ENCODE measurements around the gene TBKBP1.
A peak's percentile ranks its signal among the peaks of the same experiment; 100 is the strongest.

The TBKBP1 gene

DNA sequence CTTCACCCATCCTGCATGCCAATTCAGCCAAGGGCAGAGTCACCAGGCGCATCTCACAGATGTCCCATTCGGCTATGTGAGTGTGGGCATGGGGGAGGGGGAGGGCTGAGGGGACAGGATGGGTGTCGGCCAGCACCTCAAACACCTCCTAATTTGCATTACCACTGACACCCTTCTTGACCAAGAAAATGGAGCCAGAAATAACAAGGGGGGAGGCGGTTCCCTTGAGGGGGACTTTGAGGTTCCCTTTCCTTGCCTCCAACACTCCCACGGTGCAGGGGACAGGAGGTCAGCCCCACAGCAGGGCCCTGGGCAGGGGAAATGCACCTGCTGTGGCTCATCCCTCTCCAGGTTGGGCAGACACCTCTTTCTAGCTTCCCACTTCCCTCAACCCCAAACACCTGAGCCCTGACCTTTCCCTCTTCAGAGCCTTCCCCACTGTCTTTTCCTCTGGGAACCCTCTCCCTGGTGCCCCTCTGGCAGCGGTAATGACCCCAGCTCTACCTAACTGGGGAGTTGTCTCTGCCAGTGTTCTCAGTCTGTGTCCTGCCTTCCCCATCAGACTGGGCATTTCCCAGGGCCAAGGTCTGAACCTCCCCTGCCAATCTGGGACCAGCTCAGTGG lies 20.9 kb downstream of the TBKBP1 start:
- DNase-seq (ENCODE audit: low read depth): no peak

DNA sequence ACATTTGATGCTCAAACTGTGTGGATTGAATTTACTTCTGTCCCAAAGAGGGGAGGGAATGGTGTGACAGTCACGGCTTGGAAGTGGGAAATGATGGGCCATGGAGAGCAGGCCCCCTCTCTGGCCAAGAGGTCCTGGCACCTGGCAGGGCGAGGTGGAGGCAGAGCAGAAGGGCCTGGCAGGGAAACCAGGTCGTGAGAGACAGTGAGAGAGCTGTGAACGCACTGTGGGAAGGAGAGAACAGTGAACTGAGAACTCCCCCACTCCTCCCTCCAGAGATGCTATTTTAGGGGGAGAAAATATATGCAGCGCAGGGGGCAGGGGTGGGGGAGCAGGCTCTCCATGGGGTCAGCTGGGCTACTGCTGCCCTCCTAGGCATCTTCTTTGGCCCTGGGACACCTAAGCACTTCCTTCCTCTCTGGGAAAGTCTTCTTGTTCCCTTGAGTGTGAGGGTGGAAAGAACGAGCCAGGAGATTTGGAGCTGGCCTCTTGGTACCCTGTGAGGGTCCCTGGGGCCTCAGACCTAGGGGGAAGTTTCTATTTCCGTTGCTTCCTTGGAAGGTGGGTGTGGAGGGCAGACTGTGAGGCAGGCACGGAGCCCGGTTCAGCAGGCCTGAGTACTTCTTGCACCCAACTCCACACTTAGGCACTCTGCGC lies 21.8 kb downstream of the TBKBP1 start:
- DNase-seq (ENCODE audit: low read depth): no peak

DNA sequence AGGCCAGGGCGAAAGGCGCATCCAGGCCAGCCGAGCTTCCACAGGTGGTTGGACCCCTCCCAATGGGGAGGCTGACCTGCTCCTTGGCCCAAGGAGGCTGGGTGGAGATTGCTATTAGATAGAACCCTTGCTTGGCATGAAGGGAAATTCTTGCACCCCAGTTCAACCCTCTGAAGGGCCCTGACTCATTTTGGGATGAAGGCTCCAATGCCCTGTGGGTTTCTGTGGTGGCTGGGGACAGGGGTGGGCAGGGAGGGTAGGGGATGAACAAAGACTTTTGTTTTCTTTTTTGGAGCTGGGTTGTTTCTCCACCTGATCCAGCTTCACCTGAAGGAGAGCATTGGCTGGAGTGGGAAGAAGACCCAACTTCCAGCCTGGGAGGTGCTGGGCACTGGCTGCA lies 22.4 kb downstream of the TBKBP1 start:
- no peak for DNase-seq (ENCODE audit: low read depth)

DNA sequence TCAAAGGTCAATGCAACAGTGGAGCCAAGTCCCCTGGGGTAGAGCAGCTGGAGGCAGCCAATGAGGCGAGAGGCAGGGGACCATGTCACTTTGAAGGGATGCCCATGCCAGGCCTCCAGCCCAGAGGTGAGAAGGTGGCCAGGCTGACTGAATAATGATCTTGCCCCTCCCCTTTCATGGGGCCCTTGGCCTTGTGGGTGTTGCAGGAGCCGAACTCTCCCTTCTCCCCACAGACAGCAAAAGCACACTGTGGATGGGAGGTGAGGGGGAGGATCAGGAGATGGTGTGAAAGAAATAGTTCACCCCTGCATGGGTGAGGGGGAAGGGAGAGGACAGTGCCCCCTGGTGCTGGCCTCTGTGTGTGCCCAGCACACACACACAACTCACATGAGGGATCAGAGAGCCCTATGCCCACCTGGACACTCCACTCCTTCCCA lies 23.3 kb downstream of the TBKBP1 start:
- DNase-seq (ENCODE audit: low read depth): no peak

DNA sequence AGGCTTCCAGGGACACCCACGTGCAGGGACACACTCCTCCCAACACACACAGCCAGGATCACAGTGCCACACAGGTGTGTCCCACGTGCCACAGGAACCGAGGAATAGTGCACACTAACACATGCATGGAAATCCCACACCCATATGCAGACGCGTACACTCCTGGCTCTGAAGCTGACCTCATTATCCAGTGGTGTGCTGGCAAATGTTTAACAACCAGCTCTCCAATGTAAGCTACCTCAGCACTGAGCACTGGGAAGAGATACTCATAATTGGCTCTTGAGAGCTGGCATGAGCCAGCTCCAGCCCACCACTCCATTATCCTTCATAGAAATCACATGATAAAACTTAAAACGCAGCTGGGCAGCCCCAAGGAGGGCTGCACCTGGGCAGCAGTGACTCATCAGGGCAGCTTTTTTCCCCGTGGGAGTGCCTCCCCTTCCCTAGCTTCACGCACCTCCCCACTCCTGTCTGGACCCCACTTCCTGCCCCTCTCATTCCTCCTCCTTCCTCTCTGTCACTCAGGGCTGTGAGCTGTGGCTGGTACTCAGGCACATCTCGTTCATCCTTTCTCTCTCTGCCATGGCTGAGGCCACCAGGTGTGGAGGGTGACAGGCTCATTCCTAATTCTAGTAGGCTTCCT lies 24.1 kb downstream of the TBKBP1 start:
- no peak for DNase-seq (ENCODE audit: low read depth)

DNA sequence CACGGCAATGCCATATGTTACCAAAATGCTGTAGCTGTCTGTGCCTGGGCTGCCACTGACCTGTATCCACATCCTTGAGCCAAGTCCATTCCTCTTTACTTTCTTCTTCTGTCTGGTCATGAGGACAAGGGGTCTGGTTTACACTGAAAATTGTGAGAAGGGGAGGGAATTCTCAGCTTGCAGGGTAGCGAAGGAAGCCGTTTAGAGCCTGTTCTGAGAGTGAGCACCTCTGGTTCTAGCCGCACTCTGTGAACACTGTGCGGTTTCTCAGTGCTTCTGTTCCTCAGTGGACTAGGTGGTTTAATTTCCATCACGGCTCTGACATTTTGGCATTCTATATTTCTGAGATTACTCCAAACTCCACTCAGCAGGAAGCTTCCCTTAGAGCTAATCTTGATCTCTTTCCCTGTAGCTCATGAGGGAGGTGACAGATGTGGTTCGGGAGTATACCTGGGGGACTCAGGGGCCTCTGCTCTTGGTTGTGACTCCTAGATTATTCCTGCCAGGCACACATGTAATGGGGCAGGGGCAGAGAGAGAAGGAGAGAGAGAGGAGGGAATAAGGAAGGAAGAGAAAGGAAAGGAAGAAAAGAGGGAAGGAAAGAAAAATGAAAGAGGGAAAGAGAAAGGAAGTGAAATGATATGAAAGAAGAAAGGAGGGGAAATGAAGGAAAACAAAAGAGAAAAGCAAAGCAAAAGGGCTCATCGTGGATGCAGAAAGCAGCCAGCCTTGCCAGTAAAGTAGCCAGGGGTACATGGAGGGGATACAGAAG lies 24.9 kb downstream of the TBKBP1 start:
- DNase-seq (ENCODE audit: low read depth): no peak

DNA sequence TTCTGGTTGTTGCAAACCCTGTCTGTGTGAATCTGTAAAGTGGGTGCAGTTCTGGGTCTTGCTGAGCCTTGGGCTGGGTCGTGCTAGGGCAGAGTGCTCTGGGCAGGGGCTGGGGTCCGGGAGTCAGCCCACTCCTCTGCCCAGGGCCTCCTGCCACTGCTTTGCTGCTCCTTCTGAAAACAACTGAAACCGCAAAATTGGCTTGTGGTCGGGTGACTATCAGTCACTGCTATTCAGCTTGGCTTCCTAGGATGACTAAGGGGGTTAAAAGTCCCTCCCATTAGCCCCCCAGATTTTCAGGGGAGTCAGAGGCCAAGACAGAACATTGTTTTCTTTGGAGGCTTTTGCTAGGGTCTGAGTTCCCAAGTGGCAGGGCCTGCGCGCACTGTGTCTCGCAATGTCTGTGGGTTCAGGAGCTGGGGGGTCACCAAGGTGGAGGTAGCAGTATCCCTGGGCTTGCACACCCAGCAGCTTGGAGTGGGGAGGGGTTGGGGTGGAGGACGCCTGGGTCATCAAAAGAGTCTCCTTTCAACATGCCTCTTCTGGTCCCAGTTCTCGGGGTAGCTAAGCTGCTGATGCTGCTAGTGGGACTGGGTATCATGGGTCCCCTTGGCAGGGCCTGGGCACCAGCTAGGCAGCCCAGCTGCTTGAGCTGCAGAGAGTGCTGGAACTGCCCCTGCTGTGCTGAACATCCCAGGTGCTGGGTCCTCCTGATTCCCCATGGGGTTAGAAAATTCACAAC lies 25.6 kb downstream of the TBKBP1 start:
- peak; percentile 71 for DNase-seq (ENCODE audit: low read depth)

DNA sequence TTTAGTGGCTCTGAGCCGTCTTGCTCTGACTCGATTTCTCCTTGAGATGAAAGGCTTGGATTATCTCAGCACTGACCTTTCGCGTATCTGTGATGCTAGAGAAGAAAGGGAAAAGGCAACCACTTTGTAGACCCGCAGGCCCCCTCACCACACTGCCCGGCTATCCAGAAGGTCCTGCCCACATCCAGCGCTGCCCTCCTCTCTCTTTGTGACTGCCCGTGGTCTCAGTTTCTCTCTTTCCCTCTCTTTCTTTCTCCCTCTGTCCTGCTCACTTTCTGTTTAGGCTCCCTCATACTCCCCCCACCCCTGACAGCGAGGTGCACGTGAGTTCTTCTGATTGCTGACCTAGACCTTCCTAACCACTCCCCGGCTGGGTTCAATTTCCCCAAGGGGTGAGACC lies 26.2 kb downstream of the TBKBP1 start:
- no peak for DNase-seq (ENCODE audit: low read depth)

DNA sequence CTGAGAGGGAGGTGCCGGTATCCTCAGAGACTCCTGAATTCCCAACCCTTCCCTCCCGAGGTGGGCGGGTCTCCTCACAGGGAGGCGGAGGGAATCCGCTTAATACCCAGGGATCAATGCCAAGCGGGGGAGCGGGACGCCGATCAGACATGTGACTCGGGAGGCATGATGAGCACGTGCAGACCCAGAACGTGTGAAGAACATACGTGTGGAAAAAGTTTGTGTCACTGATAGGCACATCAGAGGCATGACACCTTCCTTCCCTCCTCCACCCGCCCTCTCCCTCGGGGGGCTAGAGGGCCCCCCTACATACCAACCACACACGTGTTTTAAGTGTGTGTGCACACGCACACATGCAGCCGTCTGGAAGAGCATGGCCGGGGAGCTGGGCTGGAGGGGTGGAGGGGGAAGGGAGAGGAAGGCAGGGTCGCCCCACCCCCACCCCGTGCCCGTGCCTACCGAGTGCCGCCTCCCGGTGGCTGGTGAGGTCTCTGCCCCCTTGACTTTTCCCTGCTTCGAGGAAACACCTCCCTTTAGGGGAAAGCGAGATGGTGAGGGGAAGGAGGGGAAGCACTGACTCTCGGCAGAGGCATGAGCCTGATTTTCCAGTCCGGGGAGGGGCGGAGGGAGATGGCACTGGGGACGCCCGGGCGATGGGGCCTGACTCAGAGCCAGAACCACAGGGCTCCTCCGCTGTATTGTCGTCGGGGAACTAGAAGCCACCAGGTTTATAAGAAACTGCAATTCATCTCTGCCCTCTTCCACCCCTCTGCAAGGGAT lies 27.0 kb downstream of the TBKBP1 start:
- DNase-seq (ENCODE audit: low read depth): peak; percentile 97

DNA sequence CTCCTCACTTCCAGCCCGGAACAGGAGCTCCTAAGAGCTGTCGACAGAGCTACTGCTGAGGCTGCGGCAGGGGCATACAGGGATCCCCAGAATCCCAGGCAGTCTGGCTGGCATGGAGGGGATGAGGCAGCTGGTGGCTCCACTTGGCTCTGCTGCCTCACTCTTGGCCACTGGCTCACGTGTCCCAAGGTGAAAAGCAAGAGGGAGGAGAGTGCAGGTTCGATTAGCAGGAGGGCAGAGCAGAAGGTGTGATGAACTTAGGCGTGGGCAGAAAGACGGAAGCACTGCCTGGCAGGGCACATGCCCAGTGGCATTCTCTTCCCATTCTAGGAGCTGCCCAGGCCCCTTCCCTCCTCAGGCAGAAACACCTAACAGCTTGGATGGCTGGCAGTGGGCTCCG lies 27.8 kb downstream of the TBKBP1 start:
- DNase-seq (ENCODE audit: low read depth): no peak

DNA sequence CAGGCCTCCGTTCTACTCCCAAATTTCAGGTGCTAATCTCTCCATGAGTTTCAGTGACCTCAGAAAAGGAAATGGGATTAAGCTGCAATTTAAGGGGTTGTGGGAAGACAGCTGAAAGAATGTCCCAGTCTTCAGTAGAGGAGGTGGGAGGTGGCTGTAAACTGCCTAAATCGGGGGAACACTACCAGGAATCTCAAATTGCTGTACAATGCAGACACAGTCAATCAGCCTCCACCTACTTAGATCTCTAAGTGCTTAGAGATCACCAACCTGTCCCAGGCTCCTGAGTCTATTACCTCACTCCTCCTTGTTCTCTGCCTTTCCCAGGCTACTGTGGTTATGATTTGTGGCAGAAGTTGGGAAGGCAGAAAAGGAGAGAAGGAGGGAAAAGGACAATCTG lies 30.7 kb downstream of the TBKBP1 start:
- DNase-seq (ENCODE audit: low read depth): no peak

DNA sequence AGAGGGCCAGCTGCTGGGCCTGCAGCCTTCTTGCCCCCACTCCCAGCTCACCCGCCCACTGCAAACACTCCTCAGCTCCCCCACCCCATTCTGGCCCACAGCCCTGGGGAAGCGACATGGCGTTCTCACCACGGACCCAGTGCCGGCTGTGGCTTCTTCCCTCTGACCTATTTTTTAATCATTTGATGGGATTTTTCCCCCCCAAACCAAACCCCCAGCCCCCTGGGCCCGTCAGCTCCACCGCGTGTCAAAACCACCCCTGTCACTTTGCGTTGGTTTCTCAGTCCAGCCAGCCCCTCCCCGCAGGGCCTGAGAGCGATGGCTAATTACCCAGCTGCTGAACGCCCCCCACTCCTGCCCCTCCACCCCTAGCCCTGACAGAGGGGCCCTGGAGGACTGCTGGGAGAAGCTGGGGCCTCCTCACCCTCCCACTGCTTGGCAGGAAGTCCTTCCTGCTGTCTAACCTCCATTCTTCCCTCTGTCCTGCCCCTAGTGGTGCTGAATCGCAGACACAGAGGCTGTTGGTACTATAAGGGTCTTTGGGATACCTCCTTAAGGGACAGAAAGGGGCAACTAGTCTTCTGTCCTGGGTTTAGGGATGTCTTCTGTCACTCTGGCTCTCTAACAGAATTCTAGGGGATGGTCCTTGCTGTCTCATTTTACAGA lies 31.6 kb downstream of the TBKBP1 start:
- DNase-seq (ENCODE audit: low read depth): no peak

DNA sequence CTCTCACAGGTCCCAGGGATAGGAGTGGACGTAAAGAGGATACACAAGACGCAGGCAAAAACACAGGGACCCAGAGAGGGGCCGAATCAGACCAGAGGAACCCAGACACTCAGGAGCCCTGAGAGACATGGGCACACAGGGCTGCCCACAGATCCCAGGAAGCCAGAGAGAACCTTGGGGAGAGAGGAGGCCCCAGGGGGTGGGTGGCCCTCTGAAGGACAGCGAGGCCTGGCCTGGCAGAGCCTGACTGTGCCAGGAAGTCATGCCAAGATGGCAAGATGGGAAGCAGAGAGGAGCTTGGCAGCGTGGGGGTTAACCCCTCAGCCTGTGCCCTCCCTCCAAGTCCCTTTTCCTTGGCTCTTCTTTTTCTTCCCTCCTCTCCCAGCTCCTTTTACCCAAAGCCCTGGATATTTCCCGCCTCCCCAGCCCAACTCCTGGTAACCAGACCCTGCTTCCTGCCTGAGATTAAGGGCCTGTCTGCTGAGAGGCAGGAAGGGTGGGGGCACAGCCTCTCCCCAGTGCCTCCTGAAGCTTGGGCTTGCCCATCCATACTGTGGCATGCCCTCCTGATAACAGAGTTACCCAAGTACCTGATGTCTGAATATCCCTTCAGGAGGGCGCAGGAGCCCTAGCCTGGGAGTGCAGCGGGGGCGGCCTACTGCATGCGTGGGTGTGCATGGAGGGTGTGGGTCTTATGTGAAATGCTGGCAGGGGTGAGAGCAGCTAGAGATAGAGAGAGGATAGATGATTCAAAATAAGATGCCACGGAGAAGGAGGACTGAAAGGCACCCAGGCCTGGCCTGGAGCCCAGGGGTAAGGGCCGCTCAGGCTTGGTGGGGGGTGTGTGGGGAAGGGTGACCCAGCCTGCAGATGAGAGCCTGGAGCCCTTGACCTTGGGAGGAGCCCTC lies 33.1 kb downstream of the TBKBP1 start:
- DNase-seq (ENCODE audit: low read depth): no peak

DNA sequence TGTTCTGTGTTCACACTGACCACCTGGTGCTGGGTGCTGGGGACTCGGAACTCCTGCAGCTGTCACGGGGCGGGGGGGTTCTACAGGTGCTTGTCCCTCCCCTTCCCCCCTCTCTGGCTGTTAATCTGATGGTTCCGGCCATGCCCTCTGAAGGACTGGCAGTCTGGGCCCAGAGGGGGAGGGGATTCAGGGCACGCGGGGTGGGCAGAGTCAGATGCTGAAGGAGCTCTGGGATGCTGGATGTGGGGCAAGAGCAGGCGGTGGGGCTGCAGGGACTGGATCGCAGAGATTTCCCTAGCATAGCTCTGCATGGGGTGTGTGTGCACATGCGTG lies 33.7 kb downstream of the TBKBP1 start:
- DNase-seq (ENCODE audit: low read depth): no peak

DNA sequence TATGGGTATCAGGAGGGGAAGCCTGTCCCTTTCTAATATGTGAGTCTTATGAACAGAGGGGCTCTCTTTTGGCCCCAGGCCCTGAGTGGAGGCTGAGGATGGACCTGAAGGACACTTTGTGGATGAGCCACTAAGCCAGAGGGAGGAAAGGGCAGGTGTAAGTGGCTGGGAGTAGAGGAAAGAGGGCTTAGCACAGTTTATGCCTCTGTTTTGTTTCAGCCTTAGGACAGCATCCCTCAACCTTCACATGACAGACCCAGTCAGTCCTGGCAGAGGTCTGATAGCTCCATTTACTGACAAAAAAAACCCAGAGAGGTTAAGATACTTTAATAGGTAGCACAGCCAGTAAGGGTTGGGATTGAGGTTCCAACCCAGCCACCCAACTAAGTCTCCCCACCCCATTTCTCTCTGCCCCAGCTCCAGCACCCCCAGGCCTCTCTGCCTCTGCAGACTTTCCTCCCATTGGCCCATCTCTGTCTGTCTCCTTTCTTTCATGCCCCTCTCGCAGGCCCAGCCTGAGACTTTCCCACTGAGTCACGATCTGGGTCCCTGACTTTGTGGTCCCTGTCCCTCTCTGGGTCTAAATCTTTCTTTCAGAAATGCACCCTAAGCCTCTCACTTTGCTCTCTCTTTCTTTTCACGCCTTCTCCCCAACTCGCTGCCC lies 34.4 kb downstream of the TBKBP1 start:
- no peak for DNase-seq (ENCODE audit: low read depth)

DNA sequence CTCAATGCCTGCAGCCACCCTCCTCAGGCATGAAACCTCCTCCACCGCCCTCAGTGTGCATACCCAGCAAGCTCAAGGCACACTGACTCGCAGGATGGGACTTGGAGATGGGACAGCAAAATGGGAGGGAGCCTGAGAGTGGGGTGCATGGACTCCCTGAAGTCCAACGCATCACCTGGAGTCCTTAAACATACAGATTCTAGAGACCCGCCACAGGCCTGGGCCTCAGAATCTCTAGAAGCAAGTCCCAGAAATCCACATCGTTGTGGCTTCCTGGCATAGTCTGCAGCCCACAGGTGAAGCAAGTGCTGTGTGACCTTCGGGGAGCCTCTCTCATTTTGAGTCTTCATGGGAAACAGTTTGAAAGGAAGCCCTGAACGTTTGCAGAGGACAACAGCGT lies 35.5 kb downstream of the TBKBP1 start:
- DNase-seq (ENCODE audit: low read depth): no peak

DNA sequence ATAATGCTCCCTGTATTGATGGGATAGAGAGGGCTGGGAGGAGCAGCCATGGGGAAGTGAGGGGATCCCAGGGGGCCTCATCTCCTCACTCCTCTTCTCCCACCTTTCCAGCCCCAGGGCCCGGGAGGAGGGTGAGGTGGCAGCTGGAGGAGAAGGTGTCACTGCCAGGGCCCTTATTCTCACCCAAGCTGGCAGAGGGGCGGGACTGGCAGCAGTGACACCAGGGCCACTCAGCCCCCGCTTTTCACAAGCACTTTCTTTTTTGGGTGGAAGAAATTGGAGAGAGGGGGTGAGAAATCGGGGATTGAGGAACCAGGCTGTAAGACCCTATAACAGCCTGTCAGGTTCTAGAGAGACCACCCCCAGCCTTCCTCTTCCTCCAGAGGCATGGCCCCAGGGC lies 36.7 kb downstream of the TBKBP1 start:
- DNase-seq (ENCODE audit: low read depth): no peak

DNA sequence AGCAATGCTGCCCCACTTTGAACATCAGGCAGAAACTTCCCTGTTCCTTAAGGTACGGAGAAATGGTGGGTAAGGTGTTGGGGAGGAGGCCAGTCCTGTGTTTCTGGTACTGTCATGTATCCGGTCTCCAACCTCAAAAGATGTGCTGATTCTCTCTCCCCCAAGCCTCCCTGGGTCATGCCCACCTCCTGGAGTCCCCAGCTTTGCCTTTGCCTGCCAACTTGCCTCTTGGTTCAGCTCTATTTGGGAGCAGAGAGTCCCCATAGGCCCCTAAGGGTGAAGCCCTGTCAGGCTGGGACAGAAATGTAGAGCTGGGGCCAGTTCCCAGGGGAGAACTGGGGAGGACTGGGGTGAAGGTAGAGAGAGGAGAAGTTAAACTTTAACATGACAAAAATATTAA lies 37.4 kb downstream of the TBKBP1 start:
- no peak for DNase-seq (ENCODE audit: low read depth)

DNA sequence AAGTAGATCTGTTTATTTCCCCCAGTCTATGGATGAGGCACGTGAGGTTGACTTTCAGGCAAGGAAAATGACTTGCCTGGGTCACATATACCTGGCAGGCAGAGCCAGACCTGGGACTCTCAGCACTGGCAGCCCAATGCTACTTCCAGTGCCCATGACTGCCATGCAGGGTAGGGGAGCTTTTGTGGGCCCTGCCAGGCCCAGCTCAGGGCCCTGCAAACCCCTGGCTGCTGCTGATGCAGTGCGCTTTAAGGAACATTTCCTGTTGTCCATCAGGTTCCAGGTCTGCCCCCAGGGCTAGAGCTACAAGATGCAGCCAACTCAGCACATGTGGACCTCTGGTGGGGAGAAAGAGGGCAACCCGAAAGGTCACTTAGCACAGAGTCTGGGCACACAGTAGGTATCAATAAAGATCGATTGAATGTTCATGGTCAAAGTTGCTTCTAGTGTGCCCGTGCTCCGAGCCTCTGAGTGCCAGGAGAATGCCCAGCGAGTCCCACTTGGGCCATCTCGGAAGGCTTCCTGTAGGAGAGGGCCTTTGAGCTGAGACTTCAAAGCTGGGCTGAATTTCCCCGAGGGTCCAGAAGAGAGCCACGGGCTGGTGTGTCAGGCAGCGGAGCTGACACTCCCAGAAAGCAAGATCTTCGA lies 38.6 kb downstream of the TBKBP1 start:
- DNase-seq (ENCODE audit: low read depth): no peak
